Natural killer cell (primary cell): ENCODE data around the gene ITIH2. TPM values are rescaled to one million over a fixed set of nuclear protein-coding genes. Genes with fewer than 3 reads are reported as not detected.
"Not testable (repeated sequence)": the region's sequence is repeated elsewhere in the genome, so short reads cannot be mapped to it uniquely, and the experiment has no call there.

Experiments used
- ATAC-seq, 3 donors: fragments of 150-1000 bp in 2 of 3; fragments of 200-7000 bp in 1 of 3; cut with Tn5 transposase; 1 replicate in 1 of 3; 2 replicates in 2 of 3; pipeline ENCODE4 v1.10.0; 2021; ENCODE audit warnings: mild to moderate bottlenecking in 2 of 3, moderate library complexity in 2 of 3
- DNase-seq, 2 donors: peaks; one replicate each; pipeline versions ENCODE4 v3.0.0 to v3.0.0-alpha.2; 2013 to 2021; ENCODE audit warnings: mixed read lengths in 1 of 2
- H3K27ac ChIP-seq: one replicate; pipeline ENCODE4 v1.5.1; 2013; ENCODE audit warnings: mild to moderate bottlenecking, low read length
- H3K27me3 ChIP-seq: one replicate; pipeline ENCODE4 v1.6.1; 2013; ENCODE audit warnings: low read length; ENCODE audit not compliant: control insufficient read depth, insufficient read depth
- H3K36me3 ChIP-seq: one replicate; pipeline ENCODE4 v1.6.1; 2013; ENCODE audit warnings: low read length; ENCODE audit not compliant: control insufficient read depth, insufficient read depth
- H3K4me1 ChIP-seq: one replicate; pipeline ENCODE4 v1.6.1; 2013; ENCODE audit warnings: low read length; ENCODE audit not compliant: control insufficient read depth, insufficient read depth
- H3K4me3 ChIP-seq: one replicate; pipeline ENCODE4 v1.5.1; 2013; ENCODE audit warnings: low read length
- H3K9me3 ChIP-seq: one replicate; pipeline ENCODE4 v1.6.1; 2013; ENCODE audit warnings: low read length; ENCODE audit not compliant: control insufficient read depth, insufficient read depth
- H3K27ac Mint-ChIP-seq, 2 donors: one replicate each; pipeline ENCODE4 v1.8.0; 2022; ENCODE audit warnings: mild to moderate bottlenecking in 2 of 2, mixed read lengths in 2 of 2, moderate library complexity in 1 of 2
- H3K27me3 Mint-ChIP-seq, 2 donors: one replicate each; pipeline ENCODE4 v1.8.0; 2022; ENCODE audit warnings: low read depth in 2 of 2, mixed read lengths in 2 of 2
- H3K36me3 Mint-ChIP-seq: one replicate; pipeline ENCODE4 v1.8.0; 2022; ENCODE audit warnings: mixed read lengths
- H3K4me1 Mint-ChIP-seq, 2 donors: one replicate each; pipeline ENCODE4 v1.8.0; 2022; ENCODE audit warnings: mixed read lengths in 2 of 2
- H3K4me3 Mint-ChIP-seq: one replicate; pipeline ENCODE4 v1.8.0; 2022; ENCODE audit warnings: mild to moderate bottlenecking, moderate library complexity, mixed read lengths
- H3K9me3 Mint-ChIP-seq, 2 donors: one replicate each; pipeline ENCODE4 v1.8.0; 2022; ENCODE audit warnings: mixed read lengths in 2 of 2
- CTCF ChIP-seq: fragments of 200-600 bp; IDR thresholded peaks from one replicate; pipeline ENCODE4 v1.8.0; 2022; ENCODE audit warnings: antibody characterized with exemption
- WGBS: methylation state at CpG from one replicate; pipeline ENCODE4 v1.1.7; 2013; ENCODE audit warnings: missing lambda C conversion rate; ENCODE audit not compliant: insufficient coverage; 5-methylcytosine and 5-hydroxymethylcytosine counted together
- intact Hi-C: fragments of 100-400 bp; cut with micrococcal nuclease; formaldehyde crosslinking; loops from one replicate; pipeline ENCODE4 v1.14.2; 2022
- total RNA-seq, 4 donors: library from RNA; stranded (reverse); fragments of 120-200 nt in 1 of 4; gene quantifications; one replicate each; pipeline versions ENCODE4 v1.2.3 to v1.2.4, GENCODE V29; 2013 to 2022

Gene ITIH2
- total RNA-seq, 3 donors from 2014 or later (not counting 1 experiment from before 2014, with no cell fraction given) = not detected

- Mint-ChIP-seq H3K4me1 (no peaks in the 10 kb centered on the region), H3K4me3 (no peak overlapping the region), H3K27me3 (no peaks in the 10 kb centered on the region), H3K27ac (no peak overlapping the region), H3K36me3 (peaks cover 15% of the 10 kb centered on the region), H3K9me3 (no peaks in the 10 kb centered on the region)
- H3K9me3 ChIP-seq = no peaks in the 10 kb centered on the region
- H3K4me1 ChIP-seq = no peaks in the 10 kb centered on the region
- DNase-seq = no peak
- no peaks in the 10 kb centered on the region for H3K27me3 ChIP-seq
- intact Hi-C loops = no loop called here
- TF ChIP-seq CTCF = no peak
- no peak for ATAC-seq
- no peak overlapping the region for H3K4me3 ChIP-seq
- H3K27ac ChIP-seq = no peak overlapping the region
- WGBS = 98% methylated on average over 7 of the region's 7 CpGs
- peaks cover 70% of the 10 kb centered on the region for H3K36me3 ChIP-seq
Measured at GRCh38 chr10:7768417-7768816, 65.3 kb downstream of the ITIH2 start.

GRCh38 chr10:7773845-7774801 lies 71.0 kb downstream of the ITIH2 start:
- ATAC-seq = no peak
- H3K27me3 Mint-ChIP-seq = no peaks in the 10 kb centered on the region
- H3K36me3 Mint-ChIP-seq = peaks cover 41% of the 10 kb centered on the region
- Histone ChIP-seq H3K9me3 (no peaks in the 10 kb centered on the region), H3K36me3 (peaks cover 75% of the 10 kb centered on the region), H3K27me3 (no peaks in the 10 kb centered on the region), H3K4me3 (no peak overlapping the region), H3K4me1 (no peaks in the 10 kb centered on the region), H3K27ac (no peak overlapping the region)
- no peaks in the 10 kb centered on the region for H3K4me1 Mint-ChIP-seq
- no peak overlapping the region for H3K4me3 Mint-ChIP-seq
- TF ChIP-seq CTCF = no peak
- no peak overlapping the region for H3K27ac Mint-ChIP-seq
- DNase-seq = no peak
- H3K9me3 Mint-ChIP-seq = no peaks in the 10 kb centered on the region
- intact Hi-C loops = no loop called here
- WGBS = 61% methylated on average over 8 of the region's 10 CpGs

- Mint-ChIP-seq H3K4me1 (peaks cover 7% of the 10 kb centered on the region in 2 donors), H3K27ac (no peak overlapping the region), H3K27me3 (no peaks in the 10 kb centered on the region), H3K4me3 (no peak overlapping the region), H3K36me3 (peaks cover 42% of the 10 kb centered on the region), H3K9me3 (no peaks in the 10 kb centered on the region)
- no peak for TF ChIP-seq CTCF
- Histone ChIP-seq H3K27me3 (no peaks in the 10 kb centered on the region), H3K9me3 (no peaks in the 10 kb centered on the region), H3K4me3 (no peak overlapping the region), H3K27ac (no peak overlapping the region), H3K36me3 (peaks cover 75% of the 10 kb centered on the region), H3K4me1 (no peaks in the 10 kb centered on the region)
- ATAC-seq (no peak), DNase-seq (no peak)
- WGBS = 88% methylated on average over 2 of the region's 2 CpGs
- intact Hi-C loops = no loop called here
Measured at GRCh38 chr10:7776777-7777176, 73.7 kb downstream of the ITIH2 start.

GRCh38 chr10:7782194-7782593 lies 79.1 kb downstream of the ITIH2 start:
- intact Hi-C loops, H3K9me3 ChIP-seq, H3K27ac ChIP-seq, H3K4me3 Mint-ChIP-seq, H3K4me3 ChIP-seq, H3K9me3 Mint-ChIP-seq, H3K27ac Mint-ChIP-seq, H3K27me3 Mint-ChIP-seq, DNase-seq, H3K27me3 ChIP-seq, H3K4me1 ChIP-seq, ATAC-seq: not testable (repeated sequence)
- Mint-ChIP-seq H3K4me1 (peaks cover 7 to 14% of the 10 kb centered on the region in 2 donors), H3K36me3 (peaks cover 21% of the 10 kb centered on the region)
- 92% methylated on average over 6 of the region's 6 CpGs for WGBS
- peaks cover 32% of the 10 kb centered on the region for H3K36me3 ChIP-seq
